ENCODE measurements around the gene TCAP. TPM values are rescaled to one million over a fixed set of nuclear protein-coding genes. Genes with fewer than 3 reads are reported as not detected.

TCAP gene
- total RNA-seq, 1 experiment from 2014 or later, result 2.1 TPM

- Histone ChIP-seq H3K27me3 (ENCODE audit: insufficient read depth, low read length) (peaks cover 19% of the 10 kb centered on the region; the same call in 1 of the 2 replicates), H3K18ac (ENCODE audit: insufficient read length, low read depth, low read length) (no peak overlapping the region), H3K56ac (ENCODE audit: insufficient read length, low read depth, low read length) (no peak overlapping the region), H4K8ac (replicated peaks; ENCODE audit: insufficient read length, low read depth, low read length) (no peak overlapping the region), H3K23ac (ENCODE audit: insufficient read length, low read depth, low read length) (no peak overlapping the region), H2BK15ac (ENCODE audit: low read depth, low read length) (no peak overlapping the region), H3K9ac (ENCODE audit: extremely low read depth, insufficient read length, low read length) (no peak overlapping the region), H4K5ac (ENCODE audit: insufficient read length, low read depth, low read length) (no peak overlapping the region), H2BK120ac (ENCODE audit: low read depth, low read length, poor library complexity, severe bottlenecking) (no peak overlapping the region), H3K14ac (ENCODE audit: insufficient read depth, low read length) (no peak overlapping the region), H2AK5ac (ENCODE audit: insufficient read length, low read length) (no peak overlapping the region), H3K23me2 (ENCODE audit: insufficient read length, low read depth, low read length, poor library complexity, severe bottlenecking) (peaks cover 2% of the 10 kb centered on the region), H4K20me1 (ENCODE audit: control insufficient read depth, insufficient read depth, insufficient read length) (no peaks in the 10 kb centered on the region), H2BK5ac (ENCODE audit: insufficient read length, low read length) (no peak overlapping the region), H3K9me3 (ENCODE audit: control insufficient read depth, low read depth, low read length) (no peaks in the 10 kb centered on the region), H2AFZ (ENCODE audit: low read length) (no peak overlapping the region), H4K91ac (ENCODE audit: insufficient read length, low read depth, low read length) (no peak overlapping the region), H2BK12ac (ENCODE audit: insufficient read length, low read depth, low read length) (no peak overlapping the region), H3K27ac (ENCODE audit: insufficient read length, low read depth, low read length) (no peak overlapping the region), H3K79me2 (ENCODE audit: insufficient read depth, low read length) (no peaks in the 10 kb centered on the region), H3K4me2 (ENCODE audit: insufficient read depth, insufficient read length, low read length) (peak overlapping the region; percentile 75), H3K4ac (ENCODE audit: low read depth, low read length) (no peak overlapping the region), H3K4me1 (ENCODE audit: insufficient read depth, low read length) (no peaks in the 10 kb centered on the region), H2BK20ac (ENCODE audit: low read depth, low read length, poor library complexity, severe bottlenecking) (no peak overlapping the region), H3K79me1 (ENCODE audit: insufficient read depth, low read depth, low read length, poor library complexity, severe bottlenecking) (no peaks in the 10 kb centered on the region), H3T11ph (ENCODE audit: low read length) (no peak overlapping the region)
- Mint-ChIP-seq H3K27me3 (ENCODE audit: low read depth) (peaks cover 97% of the 10 kb centered on the region), H3K4me3 (peak overlapping the region; percentile 61 to 82), H3K4me1 (peaks cover 9 to 20% of the 10 kb centered on the region in 2 experiments), H3K27ac (no peak overlapping the region), H3K9me3 (no peaks in the 10 kb centered on the region; a peak in 1 of 5 replicates), H3K36me3 (ENCODE audit: insufficient read depth in 1 of 3, low read depth in 3 of 3) (no peaks in the 10 kb centered on the region)
- no peak for TF ChIP-seq CTCF (conservative IDR thresholded peaks at IDR 0.05)
- WGBS (ENCODE audit: extremely low coverage, insufficient read length, low lambda C conversion rate), result no CpG with 5 or more reads among the region's 79 CpGs
- DNase-seq, result no peak
Measured at GRCh38 chr17:39617446-39618245, 47.5 kb upstream of the TCAP start.
